A549 (cell line): Measurements from ENCODE around the gene CTIF. TPM values are rescaled to one million over a fixed set of nuclear protein-coding genes. Genes with fewer than 3 reads are reported as not detected.

Experiments used
- ATAC-seq, 2 experiments: fragments of 200-7000 bp in 1 of 2; fragments of >200 bp in 1 of 2; cut with Nextera tagmentation in 1 of 2; cut with Tn5 transposase in 1 of 2; 3 replicates each; pipeline versions ENCODE4 v1.8.0 to v1.9.1; 2018 to 2020; ENCODE audit warnings: mild to moderate bottlenecking in 1 of 2, moderate library complexity in 1 of 2
- CTCF ChIA-PET: fragments of 300-600 bp; sonication (Branson Sonifier 250); formaldehyde crosslinking; extraction: SDS; loops from one replicate; lab custom pipeline; 2021; ENCODE audit warnings: antibody characterized with exemption, inconsistent platforms; lab: Yijun Ruan, JAX
- POLR2A ChIA-PET: fragments of 350-600 bp; formaldehyde crosslinking; extraction: SDS; loops from one replicate; lab custom pipeline; 2021; ENCODE audit warnings: antibody characterized with exemption, inconsistent platforms; lab: Yijun Ruan, JAX
- DNase-seq, 2 experiments: peaks; one replicate each; pipeline versions ENCODE4 v3.0.0 to v3.0.0-alpha.2; 2011 to 2016; ENCODE audit warnings: low read depth in 1 of 2, low spot score in 1 of 2
- FAIRE-seq: peaks from 2 replicates; lab custom pipeline; 2011; peaks lifted over from hg19 to GRCh38; lab: Jason Lieb, UNC
- H3K27ac ChIP-seq, 2 experiments: fragments of >200 bp; sonication (Bioruptor Twin); formaldehyde crosslinking; 3 replicates each; pipeline ENCODE4 v1.5.1; 2016 to 2017
- H3K4me1 ChIP-seq: fragments of >200 bp; sonication (Bioruptor Twin); formaldehyde crosslinking; 3 replicates; pipeline ENCODE4 v1.6.1; 2016
- H3K4me2 ChIP-seq: fragments of >200 bp; sonication (Bioruptor Twin); formaldehyde crosslinking; 3 replicates; pipeline ENCODE4 v1.6.1; 2016
- H3K4me3 ChIP-seq: fragments of >200 bp; sonication (Bioruptor Twin); formaldehyde crosslinking; 3 replicates; pipeline ENCODE4 v1.5.1; 2016
- H3K9me3 ChIP-seq: fragments of >200 bp; sonication (Bioruptor Twin); formaldehyde crosslinking; 3 replicates; pipeline ENCODE4 v1.6.1; 2016
- CBX8 ChIP-seq: fragments of 200-600 bp; sonication (generic); IDR thresholded peaks from 2 replicates; pipeline ENCODE4 v1.6.1; 2016
- CEBPB ChIP-seq, 2 experiments: fragments of >200 bp in 1 of 2; sonication (Bioruptor Twin) in 1 of 2; formaldehyde crosslinking in 1 of 2; IDR thresholded peaks; 2 replicates each; pipeline ENCODE4 v1.6.1; 2012 to 2016
- CHD4 ChIP-seq: fragments of 200-600 bp; sonication (generic); IDR thresholded peaks from 2 replicates; pipeline ENCODE4 v1.6.1; 2016; ENCODE audit warnings: antibody characterized with exemption, mild to moderate bottlenecking, borderline replicate concordance
- EHF ChIP-seq: fragments of 250-450 bp; sonication (Bioruptor Pico); IDR thresholded peaks from 2 replicates; pipeline ENCODE4 v1.5.0; 2020; ENCODE audit warnings: mild to moderate bottlenecking
- EHMT2 ChIP-seq: fragments of 200-600 bp; sonication (generic); IDR thresholded peaks from 2 replicates; pipeline ENCODE4 v1.6.1; 2016; ENCODE audit warnings: antibody characterized with exemption, low read depth, mild to moderate bottlenecking, moderate library complexity
- ESRRA ChIP-seq: fragments of 150-350 bp; IDR thresholded peaks from 2 replicates; pipeline ENCODE4 v1.6.1; 2014; ENCODE audit warnings: mild to moderate bottlenecking, low read length, borderline replicate concordance
- FOSL2 ChIP-seq, 2 experiments: fragments of 450-650 bp in 1 of 2; fragments of >200 bp in 1 of 2; sonication (Bioruptor Twin) in 1 of 2; formaldehyde crosslinking; IDR thresholded peaks; 2 replicates each; pipeline versions ENCODE4 v1.5.0 to v1.6.1; 2016 to 2020; ENCODE audit warnings: mild to moderate bottlenecking in 1 of 2, moderate library complexity in 1 of 2
- HEYL ChIP-seq: fragments of 250-450 bp; sonication (Bioruptor Pico); IDR thresholded peaks from 2 replicates; pipeline ENCODE4 v1.8.0; 2021; ENCODE audit warnings: mild to moderate bottlenecking, moderate library complexity
- HOXA7 ChIP-seq: fragments of 250-450 bp; sonication (Bioruptor Pico); IDR thresholded peaks from 2 replicates; pipeline ENCODE4 v1.5.0; 2020; ENCODE audit warnings: mild to moderate bottlenecking, moderate library complexity
- HOXB13 ChIP-seq: fragments of 250-450 bp; sonication (Bioruptor Pico); IDR thresholded peaks from 2 replicates; pipeline ENCODE4 v1.5.0; 2020; ENCODE audit warnings: low read depth, mild to moderate bottlenecking, moderate library complexity
- JUN ChIP-seq, 2 experiments: fragments of >200 bp; sonication (Bioruptor Twin); formaldehyde crosslinking; IDR thresholded peaks; 2 replicates in 1 of 2; 3 replicates in 1 of 2; pipeline ENCODE4 v1.6.1; 2016 to 2017
- JUNB ChIP-seq: fragments of >200 bp; sonication (Bioruptor Twin); formaldehyde crosslinking; IDR thresholded peaks from 2 replicates; pipeline ENCODE4 v1.6.1; 2016
- MAFK ChIP-seq: fragments of 450-650 bp; IDR thresholded peaks from 2 replicates; pipeline ENCODE4 v1.6.1; 2014; ENCODE audit not compliant: partially characterized antibody
- MYC ChIP-seq: IDR thresholded peaks from 2 replicates; pipeline ENCODE4 v1.6.1; 2012; ENCODE audit warnings: mild to moderate bottlenecking, inconsistent platforms, low read length, improper control_type of control experiment, borderline replicate concordance
- NPAS2 ChIP-seq: fragments of 250-450 bp; sonication (Bioruptor Pico); IDR thresholded peaks from 2 replicates; pipeline ENCODE4 v1.8.0; 2022; ENCODE audit warnings: mild to moderate bottlenecking, moderate library complexity, borderline replicate concordance
- SMC3 ChIP-seq: fragments of >200 bp; sonication (Bioruptor Twin); formaldehyde crosslinking; IDR thresholded peaks from 3 replicates; pipeline ENCODE4 v1.6.1; 2018; ENCODE audit warnings: inconsistent platforms
- SREBF2 ChIP-seq: fragments of 450-650 bp; IDR thresholded peaks from 2 replicates; pipeline ENCODE4 v1.6.1; 2014; ENCODE audit warnings: mild to moderate bottlenecking, moderate library complexity
- TFCP2L1 ChIP-seq: fragments of 250-450 bp; sonication (Bioruptor Pico); IDR thresholded peaks from 2 replicates; pipeline ENCODE4 v1.5.0; 2021; ENCODE audit warnings: mild to moderate bottlenecking
- ZC3H11A ChIP-seq: fragments of 450-650 bp; IDR thresholded peaks from 2 replicates; pipeline ENCODE4 v1.6.1; 2014; ENCODE audit warnings: antibody characterized with exemption, mild to moderate bottlenecking
- ZFP36 ChIP-seq: fragments of 450-650 bp; IDR thresholded peaks from 2 replicates; pipeline ENCODE4 v1.6.1; 2014; ENCODE audit warnings: borderline replicate concordance; ENCODE audit not compliant: partially characterized antibody
- WGBS: methylation state at CpG from one replicate; pipeline ENCODE4 v1.1.6; 2017; ENCODE audit errors: missing lambda C conversion rate; 5-methylcytosine and 5-hydroxymethylcytosine counted together
- polyA plus RNA-seq, 4 experiments: library from polyadenylated mRNA; depleted of rRNA in 3 of 4; stranded (reverse); fragments of >200 nt; fragmentation: RNase III in 1 of 4; extraction: RNeasy Plus Mini Kit Qiagen cat#74134 plus additional on column Dnase treatment in 1 of 4; gene quantifications; 2 replicates in 3 of 4; 3 replicates in 1 of 4; pipeline ENCODE4 v1.2.3, GENCODE V29; 2011 to 2017
- TF ChIP-seq, protein P1 (sequence below): fragments of 200-600 bp; sonication (generic); IDR thresholded peaks from 2 replicates; pipeline ENCODE4 v1.6.1; 2016; ENCODE audit warnings: antibody characterized with exemption, mild to moderate bottlenecking, moderate library complexity
- TF ChIP-seq, protein P2 (sequence below): IDR thresholded peaks from 2 replicates; pipeline ENCODE4 v1.6.1; 2012; ENCODE audit warnings: low read depth, borderline replicate concordance
- TF ChIP-seq, protein P3 (sequence below): fragments of 250-450 bp; sonication (Bioruptor Pico); IDR thresholded peaks from 2 replicates; pipeline ENCODE4 v1.5.0; 2021; ENCODE audit warnings: mild to moderate bottlenecking, moderate library complexity, borderline replicate concordance
- TF ChIP-seq, protein P4 (sequence below): fragments of >200 bp; sonication (Bioruptor Twin); formaldehyde crosslinking; IDR thresholded peaks from 3 replicates; pipeline ENCODE4 v1.5.1; 2016

CTIF gene
- polyA plus RNA-seq, 2 of the 4 experiments (the other 2 are of a cell fraction) = 17.0 to 24.7 TPM

DNA sequence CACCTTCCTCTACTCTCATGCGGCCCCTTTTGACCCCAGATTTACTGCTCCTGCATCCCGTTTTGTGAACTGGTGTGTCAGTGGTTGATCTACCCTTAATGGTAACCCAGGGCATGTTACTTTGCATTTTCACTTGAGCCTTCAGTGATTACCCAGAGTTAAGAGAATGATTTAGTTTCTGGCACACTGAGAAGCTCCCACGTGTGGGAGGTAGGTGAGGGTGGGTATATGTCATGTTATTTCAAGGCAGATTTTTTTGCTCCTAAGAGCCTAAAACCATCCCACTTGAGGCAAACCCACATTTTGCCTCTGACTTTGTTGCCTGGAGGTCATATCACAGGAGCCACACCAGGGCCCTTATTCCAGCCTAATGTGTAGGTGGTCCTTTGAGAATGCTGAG is 186.7 kb downstream of the CTIF start (continued):
- TF ChIP-seq, protein P1, sequence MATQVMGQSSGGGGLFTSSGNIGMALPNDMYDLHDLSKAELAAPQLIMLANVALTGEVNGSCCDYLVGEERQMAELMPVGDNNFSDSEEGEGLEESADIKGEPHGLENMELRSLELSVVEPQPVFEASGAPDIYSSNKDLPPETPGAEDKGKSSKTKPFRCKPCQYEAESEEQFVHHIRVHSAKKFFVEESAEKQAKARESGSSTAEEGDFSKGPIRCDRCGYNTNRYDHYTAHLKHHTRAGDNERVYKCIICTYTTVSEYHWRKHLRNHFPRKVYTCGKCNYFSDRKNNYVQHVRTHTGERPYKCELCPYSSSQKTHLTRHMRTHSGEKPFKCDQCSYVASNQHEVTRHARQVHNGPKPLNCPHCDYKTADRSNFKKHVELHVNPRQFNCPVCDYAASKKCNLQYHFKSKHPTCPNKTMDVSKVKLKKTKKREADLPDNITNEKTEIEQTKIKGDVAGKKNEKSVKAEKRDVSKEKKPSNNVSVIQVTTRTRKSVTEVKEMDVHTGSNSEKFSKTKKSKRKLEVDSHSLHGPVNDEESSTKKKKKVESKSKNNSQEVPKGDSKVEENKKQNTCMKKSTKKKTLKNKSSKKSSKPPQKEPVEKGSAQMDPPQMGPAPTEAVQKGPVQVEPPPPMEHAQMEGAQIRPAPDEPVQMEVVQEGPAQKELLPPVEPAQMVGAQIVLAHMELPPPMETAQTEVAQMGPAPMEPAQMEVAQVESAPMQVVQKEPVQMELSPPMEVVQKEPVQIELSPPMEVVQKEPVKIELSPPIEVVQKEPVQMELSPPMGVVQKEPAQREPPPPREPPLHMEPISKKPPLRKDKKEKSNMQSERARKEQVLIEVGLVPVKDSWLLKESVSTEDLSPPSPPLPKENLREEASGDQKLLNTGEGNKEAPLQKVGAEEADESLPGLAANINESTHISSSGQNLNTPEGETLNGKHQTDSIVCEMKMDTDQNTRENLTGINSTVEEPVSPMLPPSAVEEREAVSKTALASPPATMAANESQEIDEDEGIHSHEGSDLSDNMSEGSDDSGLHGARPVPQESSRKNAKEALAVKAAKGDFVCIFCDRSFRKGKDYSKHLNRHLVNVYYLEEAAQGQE = no peak
- TF ChIP-seq HEYL (CRISPR knock-in tag) (no peak), MAFK (no peak), NPAS2 (no peak), CHD4 (no peak)
- TF ChIP-seq, protein P2, sequence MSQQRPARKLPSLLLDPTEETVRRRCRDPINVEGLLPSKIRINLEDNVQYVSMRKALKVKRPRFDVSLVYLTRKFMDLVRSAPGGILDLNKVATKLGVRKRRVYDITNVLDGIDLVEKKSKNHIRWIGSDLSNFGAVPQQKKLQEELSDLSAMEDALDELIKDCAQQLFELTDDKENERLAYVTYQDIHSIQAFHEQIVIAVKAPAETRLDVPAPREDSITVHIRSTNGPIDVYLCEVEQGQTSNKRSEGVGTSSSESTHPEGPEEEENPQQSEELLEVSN = no peak
- TF ChIP-seq, protein P3, sequence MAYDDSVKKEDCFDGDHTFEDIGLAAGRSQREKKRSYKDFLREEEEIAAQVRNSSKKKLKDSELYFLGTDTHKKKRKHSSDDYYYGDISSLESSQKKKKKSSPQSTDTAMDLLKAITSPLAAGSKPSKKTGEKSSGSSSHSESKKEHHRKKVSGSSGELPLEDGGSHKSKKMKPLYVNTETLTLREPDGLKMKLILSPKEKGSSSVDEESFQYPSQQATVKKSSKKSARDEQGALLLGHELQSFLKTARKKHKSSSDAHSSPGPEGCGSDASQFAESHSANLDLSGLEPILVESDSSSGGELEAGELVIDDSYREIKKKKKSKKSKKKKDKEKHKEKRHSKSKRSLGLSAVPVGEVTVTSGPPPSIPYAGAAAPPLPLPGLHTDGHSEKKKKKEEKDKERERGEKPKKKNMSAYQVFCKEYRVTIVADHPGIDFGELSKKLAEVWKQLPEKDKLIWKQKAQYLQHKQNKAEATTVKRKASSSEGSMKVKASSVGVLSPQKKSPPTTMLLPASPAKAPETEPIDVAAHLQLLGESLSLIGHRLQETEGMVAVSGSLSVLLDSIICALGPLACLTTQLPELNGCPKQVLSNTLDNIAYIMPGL (CRISPR knock-in tag) = no peak
- TF ChIP-seq, all 56 proteins: peak for 0

DNA sequence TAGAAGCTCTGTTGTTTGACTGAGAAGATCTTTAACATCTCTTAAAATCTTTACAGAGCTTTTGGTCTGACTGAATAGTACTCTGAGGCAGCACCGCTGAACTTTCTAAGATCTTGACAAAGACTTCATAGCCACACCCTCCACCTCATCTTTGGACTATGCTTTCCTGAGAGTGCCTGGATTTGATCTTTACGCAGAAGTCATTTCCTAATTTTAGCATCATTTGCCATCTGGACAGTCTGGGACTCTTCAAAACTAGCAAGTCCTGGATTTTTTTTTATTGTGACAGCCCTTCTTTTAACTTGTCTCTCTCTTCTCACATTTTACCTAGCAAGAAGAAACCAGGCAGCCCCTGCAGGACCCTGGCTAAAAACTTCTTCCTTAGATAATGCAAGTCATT is 188.8 kb downstream of the CTIF start:
- Histone ChIP-seq H3K4me1 (no peaks in the 10 kb centered on the region), H3K9me3 (peaks cover 12% of the 10 kb centered on the region; the same call in 2 of the 3 replicates), H3K4me3 (no peak overlapping the region), H3K27ac (no peak overlapping the region), H3K4me2 (no peak overlapping the region)
- WGBS = 97% methylated on average over 2 of the region's 2 CpGs
- ATAC-seq = no peak
- no peak for DNase-seq
- FAIRE-seq = no peak
- TF ChIP-seq CBX8 = no peak
- no peak for TF ChIP-seq JUN (IDR thresholded peaks at IDR 0.05)
- TF ChIP-seq CEBPB (IDR thresholded peaks at IDR 0.05) = no peak
- no peak for TF ChIP-seq EHMT2
- TF ChIP-seq HOXA7 = no peak
- TF ChIP-seq ZFP36 = no peak
- TF ChIP-seq SMC3 = no peak
- no peak for TF ChIP-seq HOXB13 (CRISPR knock-in tag)
- TF ChIP-seq MYC = no peak
- ChIA-PET POLR2A (no interaction called here), CTCF (no interaction called here)

DNA sequence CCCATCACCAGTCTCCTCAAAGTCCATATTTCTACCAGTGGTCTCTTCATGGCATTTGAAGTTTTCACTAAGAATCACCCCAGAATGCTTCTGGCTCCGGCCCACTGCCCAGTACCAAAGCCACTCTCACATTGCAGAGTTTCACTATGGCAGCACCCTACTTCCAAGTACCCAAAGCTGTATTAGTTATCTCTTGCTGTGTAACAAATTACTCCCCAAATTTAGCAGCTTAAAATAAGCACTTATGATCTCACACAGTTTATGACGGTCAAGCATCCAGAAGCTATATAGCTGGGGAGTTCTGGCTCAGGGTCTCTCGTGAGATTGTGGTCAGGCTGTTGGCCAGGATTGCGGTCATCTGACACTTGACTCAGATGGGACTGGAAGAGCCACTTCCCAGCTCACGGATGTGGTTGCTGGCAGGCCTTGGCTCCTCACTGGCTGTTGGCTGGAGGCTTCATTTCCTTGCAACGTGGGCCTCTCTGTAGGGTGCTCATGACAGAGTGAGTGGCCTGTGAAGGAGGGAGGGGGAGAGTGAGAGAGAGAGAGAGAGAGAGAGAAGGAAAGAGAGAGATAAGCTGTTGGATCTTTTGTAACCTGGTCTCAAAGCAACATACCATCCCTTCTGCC is 189.5 kb downstream of the CTIF start:
- no peak for ATAC-seq
- ChIA-PET POLR2A (no interaction called here), CTCF (no interaction called here)
- Histone ChIP-seq H3K4me1 (no peaks in the 10 kb centered on the region), H3K4me3 (no peak overlapping the region), H3K4me2 (no peak overlapping the region), H3K27ac (no peak overlapping the region), H3K9me3 (peaks cover 12% of the 10 kb centered on the region; the same call in 2 of the 3 replicates)
- WGBS = 97% methylated on average over 4 of the region's 6 CpGs
- DNase-seq = no peak
- FAIRE-seq = no peak
- TF ChIP-seq, protein P2 = no peak
- no peak for TF ChIP-seq SREBF2
- TF ChIP-seq JUNB = no peak
- TF ChIP-seq EHMT2 = no peak
- TF ChIP-seq ZC3H11A = no peak
- TF ChIP-seq EHF (CRISPR knock-in tag) = no peak
- no peak for TF ChIP-seq TFCP2L1 (CRISPR knock-in tag)
- no peak for TF ChIP-seq FOSL2 (IDR thresholded peaks at IDR 0.05)
- no peak for TF ChIP-seq FOSL2 (CRISPR knock-in tag; IDR thresholded peaks at IDR 0.05)
- TF ChIP-seq ZFP36 = no peak
- TF ChIP-seq, protein P4, sequence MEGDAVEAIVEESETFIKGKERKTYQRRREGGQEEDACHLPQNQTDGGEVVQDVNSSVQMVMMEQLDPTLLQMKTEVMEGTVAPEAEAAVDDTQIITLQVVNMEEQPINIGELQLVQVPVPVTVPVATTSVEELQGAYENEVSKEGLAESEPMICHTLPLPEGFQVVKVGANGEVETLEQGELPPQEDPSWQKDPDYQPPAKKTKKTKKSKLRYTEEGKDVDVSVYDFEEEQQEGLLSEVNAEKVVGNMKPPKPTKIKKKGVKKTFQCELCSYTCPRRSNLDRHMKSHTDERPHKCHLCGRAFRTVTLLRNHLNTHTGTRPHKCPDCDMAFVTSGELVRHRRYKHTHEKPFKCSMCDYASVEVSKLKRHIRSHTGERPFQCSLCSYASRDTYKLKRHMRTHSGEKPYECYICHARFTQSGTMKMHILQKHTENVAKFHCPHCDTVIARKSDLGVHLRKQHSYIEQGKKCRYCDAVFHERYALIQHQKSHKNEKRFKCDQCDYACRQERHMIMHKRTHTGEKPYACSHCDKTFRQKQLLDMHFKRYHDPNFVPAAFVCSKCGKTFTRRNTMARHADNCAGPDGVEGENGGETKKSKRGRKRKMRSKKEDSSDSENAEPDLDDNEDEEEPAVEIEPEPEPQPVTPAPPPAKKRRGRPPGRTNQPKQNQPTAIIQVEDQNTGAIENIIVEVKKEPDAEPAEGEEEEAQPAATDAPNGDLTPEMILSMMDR = no peak
- TF ChIP-seq CBX8 = no peak
- TF ChIP-seq ESRRA = no peak
